HepG2 (cell line): ENCODE measurements around the gene NFASC. TPM values are rescaled to one million over a fixed set of nuclear protein-coding genes. Genes with fewer than 3 reads are reported as not detected.

Experiments used
- ATAC-seq: fragments of 200-7000 bp; cut with Tn5 transposase; 3 replicates; pipeline ENCODE4 v1.9.1; 2020; ENCODE audit warnings: mild to moderate bottlenecking, moderate library complexity
- BruUV-seq: library from RNA; stranded (reverse); fragments of 400-500 nt; replicated peaks from 2 replicates; lab custom pipeline; 2021; lab: Mats Ljungman, UMichigan
- CTCF ChIA-PET: fragments of 300-600 bp; formaldehyde crosslinking; extraction: SDS; loops from one replicate; lab custom pipeline; 2021; ENCODE audit warnings: low total read pairs, inconsistent platforms, low intra/inter-chr PET ratio; lab: Yijun Ruan, JAX
- POLR2A ChIA-PET: fragments of 350-600 bp; sonication (Branson Sonifier 250); formaldehyde crosslinking; loops from one replicate; lab custom pipeline; 2020; ENCODE audit warnings: antibody characterized with exemption, inconsistent platforms; lab: Yijun Ruan, JAX
- DNase-seq: peaks from one replicate; pipeline ENCODE4 v3.0.0-alpha.2; 2015; ENCODE audit warnings: low spot score
- FAIRE-seq: peaks from 3 replicates; lab custom pipeline; 2011; peaks lifted over from hg19 to GRCh38; lab: Jason Lieb, UNC
- H2AFZ ChIP-seq: one replicate; pipeline ENCODE4 v1.6.1; 2011; ENCODE audit warnings: low read length, inconsistent platforms
- H3K27ac ChIP-seq: fragments of 300-600 bp; 3 replicates; pipeline ENCODE4 v1.8.0; 2011; ENCODE audit warnings: mixed run types, mild to moderate bottlenecking, mixed read lengths, low read length, inconsistent platforms; ENCODE audit not compliant: insufficient read depth; ENCODE audit errors: extremely low read length
- H3K27me3 ChIP-seq, 2 experiments: fragments of 200-600 bp in 1 of 2; 2 replicates in 1 of 2; 3 replicates in 1 of 2; pipeline versions ENCODE4 v1.6.0 to v1.8.0; 2011; ENCODE audit warnings: low read length in 2 of 2, mild to moderate bottlenecking in 2 of 2, moderate library complexity in 2 of 2, inconsistent platforms in 1 of 2; ENCODE audit not compliant: insufficient read depth in 2 of 2, control insufficient read depth in 1 of 2
- H3K36me3 ChIP-seq, 2 experiments: fragments of 200-600 bp in 1 of 2; replicated peaks in 1 of 2; 2 replicates in 1 of 2; 3 replicates in 1 of 2; pipeline versions ENCODE4 v1.5.1 to v1.8.0; 2011; ENCODE audit warnings: low read length in 2 of 2, inconsistent platforms in 1 of 2; ENCODE audit not compliant: insufficient read depth in 2 of 2, control insufficient read depth in 1 of 2
- H3K4me1 ChIP-seq: 2 replicates; pipeline ENCODE4 v1.5.1; 2012; ENCODE audit warnings: low read length, inconsistent platforms; ENCODE audit not compliant: insufficient read depth
- H3K4me2 ChIP-seq: 2 replicates; pipeline ENCODE4 v1.6.0; 2011; ENCODE audit warnings: low read depth, low read length, inconsistent platforms
- H3K4me3 ChIP-seq, 3 experiments: fragments of 200-600 bp in 1 of 3; sonication (generic), shearing (Covaris generic) in 1 of 3; replicated peaks in 1 of 3; 2 replicates each; pipeline ENCODE4 v1.5.1; 2011 to 2016; ENCODE audit warnings: low read length in 3 of 3, inconsistent platforms in 2 of 3, low read depth in 2 of 3, mild to moderate bottlenecking in 2 of 3, control low read depth in 1 of 3, mixed read lengths in 1 of 3; ENCODE audit not compliant: insufficient read depth in 1 of 3
- H3K79me2 ChIP-seq: one replicate; pipeline ENCODE4 v1.6.1; 2011; ENCODE audit warnings: low read length, inconsistent platforms; ENCODE audit not compliant: insufficient read depth
- H3K9ac ChIP-seq: 2 replicates; pipeline ENCODE4 v1.6.0; 2011; ENCODE audit warnings: mild to moderate bottlenecking, low read depth, low read length, inconsistent platforms; ENCODE audit not compliant: insufficient read depth
- H3K9me3 ChIP-seq: 2 replicates; pipeline ENCODE4 v1.5.1; 2012; ENCODE audit warnings: mild to moderate bottlenecking, low read length
- H4K20me1 ChIP-seq: 2 replicates; pipeline ENCODE4 v1.6.0; 2011; ENCODE audit warnings: inconsistent platforms, mild to moderate bottlenecking, low read length, moderate library complexity; ENCODE audit not compliant: insufficient read depth
- ATF1 ChIP-seq: IDR thresholded peaks from 2 replicates; pipeline ENCODE4 v1.6.1; 2016; ENCODE audit warnings: mild to moderate bottlenecking, control low read depth
- CBFB ChIP-seq: sonication (generic); formaldehyde crosslinking; IDR thresholded peaks from 2 replicates; pipeline ENCODE4 v1.4.0; 2020; ENCODE audit warnings: missing genetic modification reagents
- FOXO1 ChIP-seq: sonication (generic); formaldehyde crosslinking; IDR thresholded peaks from 2 replicates; pipeline ENCODE4 v1.4.0; 2020; ENCODE audit warnings: missing genetic modification reagents
- GABPB1 ChIP-seq: IDR thresholded peaks from 2 replicates; pipeline ENCODE4 v1.6.1; 2016; ENCODE audit warnings: mild to moderate bottlenecking, missing genetic modification reagents, moderate library complexity, missing compliant biosample characterization
- RBM22 ChIP-seq: fragments of 200-400 bp; formaldehyde crosslinking; optimal IDR thresholded peaks from 2 replicates; pipeline ENCODE3; 2017; ENCODE audit warnings: mild to moderate bottlenecking, low read length, moderate library complexity
- REST ChIP-seq, 2 experiments: IDR thresholded peaks; 2 replicates each; pipeline ENCODE4 v1.6.1; 2011 to 2012; ENCODE audit warnings: low read length in 2 of 2, borderline replicate concordance in 1 of 2, low read depth in 1 of 2, mild to moderate bottlenecking in 1 of 2, moderate library complexity in 1 of 2
- TBX3 ChIP-seq: fragments of 450-650 bp; IDR thresholded peaks from 2 replicates; pipeline ENCODE4 v1.6.1; 2017; ENCODE audit warnings: antibody characterized with exemption, mild to moderate bottlenecking, inconsistent platforms, borderline replicate concordance
- ZBTB2 ChIP-seq: sonication (generic); formaldehyde crosslinking; IDR thresholded peaks from 2 replicates; pipeline ENCODE4 v1.8.0; 2022; ENCODE audit warnings: low read depth, missing genetic modification reagents
- ZNF264 ChIP-seq: sonication (generic); formaldehyde crosslinking; IDR thresholded peaks from 2 replicates; pipeline ENCODE4 v1.4.0; 2020; ENCODE audit warnings: missing genetic modification reagents
- ZNF275 ChIP-seq: sonication (generic); formaldehyde crosslinking; IDR thresholded peaks from 2 replicates; pipeline ENCODE4 v1.8.0; 2022; ENCODE audit warnings: missing genetic modification reagents, mild to moderate bottlenecking, inconsistent platforms, borderline replicate concordance
- ZNF282 ChIP-seq: fragments of 450-650 bp; IDR thresholded peaks from 2 replicates; pipeline ENCODE4 v1.6.1; 2018; ENCODE audit not compliant: partially characterized antibody
- ZNF609 ChIP-seq: sonication (generic); formaldehyde crosslinking; IDR thresholded peaks from 2 replicates; pipeline ENCODE4 v1.4.0; 2020; ENCODE audit warnings: mild to moderate bottlenecking, missing genetic modification reagents, borderline replicate concordance
- WGBS: methylation state at CpG from one replicate; pipeline ENCODE4 v1.1.6; 2017; ENCODE audit warnings: low lambda C conversion rate; 5-methylcytosine and 5-hydroxymethylcytosine counted together
- in situ Hi-C: cut with HindIII; loops from 2 replicates; pipeline ENCODE4 v1.10.0; 2017; ENCODE audit warnings: low pct_unique_long_range_greater_than_20kb; ENCODE audit not compliant: extremely low pct_ligation_motif_present
- intact Hi-C: fragments of 100-400 bp; cut with micrococcal nuclease; formaldehyde crosslinking; loops from one replicate; pipeline ENCODE4 v1.10.0; 2022; ENCODE audit not compliant: unreplicated experiment
- polyA plus RNA-seq, 8 experiments: library from polyadenylated mRNA; depleted of rRNA in 3 of 8; stranded (reverse) in 7 of 8; unstranded in 1 of 8; fragments of >200 nt; fragmentation: Illumina TruSeq in 4 of 8; extraction: Trizol in 4 of 8; gene quantifications; 2 replicates each; pipeline versions ENCODE4 v1.2.1 to v1.2.3, GENCODE V29; 2011 to 2016; ENCODE audit warnings: low read depth in 4 of 8, missing spikeins in 1 of 8, mixed read lengths in 1 of 8; ENCODE audit not compliant: insufficient read depth in 1 of 8
- total RNA-seq, 5 experiments: library from RNA; depleted of rRNA; stranded (reverse); fragments of >200 nt; fragmentation: Illumina TruSeq; extraction: Trizol; gene quantifications; 2 replicates each; pipeline ENCODE4 v1.2.3, GENCODE V29; 2016; ENCODE audit warnings: low read depth in 1 of 5

The NFASC gene
- total and polyA plus RNA-seq, 2 of the 13 experiments (the other 11 are each of a cell fraction or from before 2014, with no cell fraction given), result not detected

- ChIA-PET CTCF (no interaction called here), POLR2A (no interaction called here)
- in situ Hi-C loops, result no loop called here
- intact Hi-C loops, result no loop called here
- Histone ChIP-seq H3K9me3 (no peaks in the 10 kb centered on the region), H2AFZ (no peak overlapping the region), H3K27me3 (peaks cover 4 to 23% of the 10 kb centered on the region in 2 experiments; a peak in 4 of 5 replicates), H3K4me3 (no peak overlapping the region), H3K27ac (no peak overlapping the region), H3K4me2 (no peak overlapping the region), H3K36me3 (no peaks in the 10 kb centered on the region), H3K9ac (no peak overlapping the region), H3K4me1 (no peaks in the 10 kb centered on the region), H3K79me2 (no peaks in the 10 kb centered on the region), H4K20me1 (no peaks in the 10 kb centered on the region)
- WGBS, result 16% methylated on average over 7 of the region's 7 CpGs
- ATAC-seq, result no peak
- no TSS peak for BruUV-seq
- TF ChIP-seq RBM22 (no peak), ZBTB2 (CRISPR knock-in tag) (no peak), CBFB (CRISPR knock-in tag) (no peak), TBX3 (no peak), ATF1 (no peak), FOXO1 (CRISPR knock-in tag) (no peak), GABPB1 (CRISPR knock-in tag) (no peak), ZNF275 (CRISPR knock-in tag) (no peak), ZNF609 (CRISPR knock-in tag) (no peak), ZNF282 (no peak), ZNF264 (CRISPR knock-in tag) (no peak), REST (IDR thresholded peaks at IDR 0.05; ENCODE audit: borderline replicate concordance in 1 of 2, low read depth in 1 of 2, low read length in 2 of 2) (no peak)
- FAIRE-seq, result no peak
- DNase-seq, result no peak
Observed at GRCh38 chr1:204932573-204932909, 61.9 kb downstream of the NFASC start.
